DMS 273 (cell line): Measurements from ENCODE around the gene KLHL24.
"Not testable (repeated sequence)": the region's sequence is repeated elsewhere in the genome, so short reads cannot be mapped to it uniquely, and the experiment has no call there.

Experiments
- DNase-seq: peaks from one replicate; lab custom pipeline; 2025; ENCODE audit not compliant: unreplicated experiment; lab: John Stamatoyannopoulos, UW

Gene KLHL24

GRCh38 chr3:183635107-183635430 lies 354 bp upstream of the KLHL24 start:
- DNase-seq, result no peak

- DNase-seq, result peak; percentile 100
These were observed 1.0 kb downstream of the KLHL24 start for GRCh38 chr3:183636221-183637105.

GRCh38 chr3:183637106-183637486 lies 1.7 kb downstream of the KLHL24 start:
- no peak for DNase-seq

GRCh38 chr3:183637633-183638032 lies 2.2 kb downstream of the KLHL24 start:
- not testable (repeated sequence) for DNase-seq

GRCh38 chr3:183638101-183638852 lies 2.9 kb downstream of the KLHL24 start:
- peak; percentile 22 for DNase-seq

GRCh38 chr3:183640635-183641034 lies 5.2 kb downstream of the KLHL24 start:
- DNase-seq, result not testable (repeated sequence)

- DNase-seq, result no peak
These were observed 6.5 kb downstream of the KLHL24 start for GRCh38 chr3:183641882-183642281.

GRCh38 chr3:183644244-183644643 lies 8.8 kb downstream of the KLHL24 start:
- DNase-seq, result no peak

GRCh38 chr3:183645254-183645653 lies 9.8 kb downstream of the KLHL24 start:
- no peak for DNase-seq

GRCh38 chr3:183650554-183650953 lies 15.1 kb downstream of the KLHL24 start:
- DNase-seq, result no peak

- peak; percentile 48 for DNase-seq
These were observed 18.0 kb downstream of the KLHL24 start for GRCh38 chr3:183653209-183654064.

- DNase-seq, result no peak
These were observed 19.3 kb downstream of the KLHL24 start for GRCh38 chr3:183654727-183655126.

GRCh38 chr3:183662099-183662498 lies 26.7 kb downstream of the KLHL24 start:
- no peak for DNase-seq

- DNase-seq, result no peak
These were observed 29.5 kb downstream of the KLHL24 start for GRCh38 chr3:183664913-183665381.

GRCh38 chr3:183680061-183680460 lies 44.6 kb downstream of the KLHL24 start:
- no peak for DNase-seq

- no peak for DNase-seq
These were observed 52.3 kb downstream of the KLHL24 start for GRCh38 chr3:183687705-183688104.

- peak; percentile 62 for DNase-seq
These were observed 53.5 kb downstream of the KLHL24 start for GRCh38 chr3:183688874-183689273.

- not testable (repeated sequence) for DNase-seq
These were observed 54.2 kb downstream of the KLHL24 start for GRCh38 chr3:183689621-183690020.

GRCh38 chr3:183690402-183690995 lies 55.1 kb downstream of the KLHL24 start:
- no peak for DNase-seq

GRCh38 chr3:183692436-183692835 lies 57.0 kb downstream of the KLHL24 start:
- DNase-seq, result no peak
